Psoas muscle (tissue), 8 donors: ENCODE results near the gene SLC13A3. TPM values are rescaled to one million over a fixed set of nuclear protein-coding genes. Genes with fewer than 3 reads are reported as not detected.
A peak's percentile ranks its signal among the peaks of the same experiment; 100 is the strongest.

Experiments used
- ATAC-seq, 4 donors: fragments of 200-7000 bp; cut with Tn5 transposase; one replicate each; pipeline ENCODE4 v1.9.1; 2020; ENCODE audit warnings: moderate library complexity in 3 of 4, mild to moderate bottlenecking in 2 of 4
- DNase-seq, 2 donors: peaks; one replicate each; pipeline ENCODE4 v3.0.0-alpha.2; 2020
- H3K27ac ChIP-seq: fragments of 200-600 bp; one replicate; pipeline ENCODE4 v1.8.0; 2022
- H3K27me3 ChIP-seq, 3 donors: fragments of 200-600 bp in 1 of 3; one replicate each; pipeline versions ENCODE4 v1.6.1 to v1.8.0; 2013 to 2022; ENCODE audit warnings: low read length in 2 of 3, mild to moderate bottlenecking in 2 of 3, moderate library complexity in 1 of 3; ENCODE audit not compliant: insufficient read depth in 3 of 3
- H3K36me3 ChIP-seq, 2 donors: fragments of 200-600 bp in 1 of 2; one replicate each; pipeline versions ENCODE4 v1.6.1 to v1.8.0; 2013 to 2022; ENCODE audit warnings: low read depth in 1 of 2, mild to moderate bottlenecking in 1 of 2, moderate library complexity in 1 of 2; ENCODE audit not compliant: insufficient read depth in 1 of 2
- H3K4me1 ChIP-seq: fragments of 200-600 bp; one replicate; pipeline ENCODE4 v1.8.0; 2022
- H3K4me3 ChIP-seq: fragments of 200-600 bp; one replicate; pipeline ENCODE4 v1.8.0; 2022; ENCODE audit warnings: mild to moderate bottlenecking
- H3K9me3 ChIP-seq: fragments of 200-600 bp; one replicate; pipeline ENCODE4 v1.8.0; 2022
- WGBS, 3 donors: extraction: QIAGEN DNeasy Blood & Tissue Kit; methylation state at CpG; one replicate each; pipeline versions ENCODE4 v1.1.6 to v1.1.7; 2013; 5-methylcytosine and 5-hydroxymethylcytosine counted together
- intact Hi-C, 2 donors: fragments of 100-400 bp; cut with DNase I; formaldehyde crosslinking; loops; one replicate each; pipeline versions ENCODE4 v1.11.0 to v1.14.2; 2022
- polyA plus RNA-seq, 3 donors: library from polyadenylated mRNA; stranded (reverse); fragments of 200-250 nt; gene quantifications; one replicate each; pipeline ENCODE4 v1.2.3, GENCODE V29; 2013
- total RNA-seq, 4 donors: library from RNA; stranded (reverse); fragmentation: NEBNext Ultra II Directional in 2 of 4; extraction: Animal tissue kit (Norgen Biotek cat#: 25700) in 2 of 4; gene quantifications; one replicate each; pipeline versions ENCODE4 v1.2.1 to v1.2.4, GENCODE V29; 2021 to 2023
- TF ChIP-seq, protein P1 (sequence below): fragments of 200-600 bp; IDR thresholded peaks from one replicate; pipeline ENCODE4 v1.8.0; 2022; ENCODE audit warnings: antibody characterized with exemption
- donor health status: healthy with polysubstance abuse.
- donor health status: DM: no; HTN: no; CAD: no; lungs with moderate emphysema.
- donor health status: Bipolar disorder and iron deficiency.
- donor health status: healthy.
- donor health status: DM: yes; HTN: yes; CAD: no.
- donor health status: DM: no; HTN: no; CAD: no.
- donor health status: DM: no; HTN: no; CAD: no.
- donor health status: DM: yes; HTN: yes; CAD: no.

SLC13A3 gene
- total and polyA plus RNA-seq, 7 donors = 0.04 to 0.38 (median 0.15) TPM

DNA sequence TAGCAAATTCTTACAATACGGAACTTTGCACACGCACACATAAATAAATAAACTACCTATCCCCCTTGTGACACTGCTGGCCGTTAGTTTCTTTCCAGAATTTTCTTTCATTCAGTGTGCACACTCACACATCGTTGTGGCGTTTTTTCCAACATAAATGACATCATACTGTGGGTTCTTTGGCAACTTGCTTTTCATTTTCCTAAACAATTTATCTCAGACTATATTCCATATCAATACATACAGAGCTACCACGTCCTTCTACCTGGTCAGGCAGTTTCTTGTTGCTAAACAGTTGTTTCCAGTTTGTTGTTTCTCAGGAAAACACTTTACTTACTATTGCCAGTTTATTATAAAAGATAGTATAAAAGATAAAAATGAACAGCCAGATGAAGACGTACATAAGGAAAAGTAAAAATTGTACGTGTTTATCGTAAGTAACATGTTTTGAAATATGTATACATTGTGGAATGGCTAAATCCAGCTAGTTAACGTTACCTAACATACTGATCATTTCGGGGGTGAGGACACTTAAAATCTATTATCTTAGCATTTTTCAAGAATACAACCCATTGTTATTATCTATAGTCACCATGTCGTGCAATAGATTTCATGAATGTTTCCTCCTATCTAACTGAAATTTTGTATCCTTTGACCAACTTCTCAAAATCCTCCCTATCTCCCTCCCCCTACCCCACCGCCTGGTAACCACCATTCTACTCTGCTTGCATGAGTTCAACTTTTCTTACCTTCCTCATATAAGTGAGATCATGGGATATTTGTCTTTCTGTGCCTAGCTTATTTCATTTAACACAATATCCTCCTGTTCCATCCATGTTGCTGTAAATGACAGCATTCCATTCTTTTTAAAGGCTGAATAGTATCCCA, 39.2 kb upstream of the SLC13A3 start:
- H3K27ac ChIP-seq = peak overlapping the region; percentile 93
- TF ChIP-seq, protein P1, sequence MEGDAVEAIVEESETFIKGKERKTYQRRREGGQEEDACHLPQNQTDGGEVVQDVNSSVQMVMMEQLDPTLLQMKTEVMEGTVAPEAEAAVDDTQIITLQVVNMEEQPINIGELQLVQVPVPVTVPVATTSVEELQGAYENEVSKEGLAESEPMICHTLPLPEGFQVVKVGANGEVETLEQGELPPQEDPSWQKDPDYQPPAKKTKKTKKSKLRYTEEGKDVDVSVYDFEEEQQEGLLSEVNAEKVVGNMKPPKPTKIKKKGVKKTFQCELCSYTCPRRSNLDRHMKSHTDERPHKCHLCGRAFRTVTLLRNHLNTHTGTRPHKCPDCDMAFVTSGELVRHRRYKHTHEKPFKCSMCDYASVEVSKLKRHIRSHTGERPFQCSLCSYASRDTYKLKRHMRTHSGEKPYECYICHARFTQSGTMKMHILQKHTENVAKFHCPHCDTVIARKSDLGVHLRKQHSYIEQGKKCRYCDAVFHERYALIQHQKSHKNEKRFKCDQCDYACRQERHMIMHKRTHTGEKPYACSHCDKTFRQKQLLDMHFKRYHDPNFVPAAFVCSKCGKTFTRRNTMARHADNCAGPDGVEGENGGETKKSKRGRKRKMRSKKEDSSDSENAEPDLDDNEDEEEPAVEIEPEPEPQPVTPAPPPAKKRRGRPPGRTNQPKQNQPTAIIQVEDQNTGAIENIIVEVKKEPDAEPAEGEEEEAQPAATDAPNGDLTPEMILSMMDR = no peak
- H3K4me3 ChIP-seq = peak overlapping the region; percentile 90
- H3K36me3 ChIP-seq = peaks cover 0 to 12% of the 10 kb centered on the region in 2 donors
- peaks cover 19% of the 10 kb centered on the region for H3K4me1 ChIP-seq
- WGBS, 3 donors = 51 to 54% (median 54%) methylated on average over 13 of the region's 13 CpGs
- H3K27me3 ChIP-seq = no peaks in the 10 kb centered on the region
- peaks cover 5% of the 10 kb centered on the region for H3K9me3 ChIP-seq
- intact Hi-C loops = no loop called here
- DNase-seq (no peak), ATAC-seq (no peak)

DNA sequence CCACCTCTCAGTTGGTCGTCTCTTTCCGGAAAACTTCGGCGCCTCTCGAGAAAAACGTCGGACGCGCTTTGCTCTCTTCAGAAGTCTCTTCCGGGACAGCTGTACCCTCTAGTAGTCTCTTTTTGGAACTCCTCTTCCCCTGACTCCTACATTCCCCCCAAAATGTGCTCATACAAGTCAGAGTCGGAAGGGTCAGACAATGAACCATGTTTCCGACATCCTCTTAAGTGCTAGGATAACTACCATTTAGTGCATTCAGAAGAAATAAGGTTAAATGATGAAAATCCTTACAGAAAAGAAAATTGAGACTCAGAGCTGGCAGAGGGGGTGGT, 38.5 kb upstream of the SLC13A3 start:
- H3K27me3 ChIP-seq = no peaks in the 10 kb centered on the region
- peak overlapping the region; percentile 93 for H3K27ac ChIP-seq
- intact Hi-C loops = no loop called here
- H3K36me3 ChIP-seq = peaks cover 0 to 15% of the 10 kb centered on the region in 2 donors
- H3K9me3 ChIP-seq = peaks cover 5% of the 10 kb centered on the region
- DNase-seq (no peak), ATAC-seq (no peak)
- H3K4me1 ChIP-seq = peaks cover 19% of the 10 kb centered on the region
- 0 to 1% (median 0%) methylated on average over 12 of the region's 12 CpGs for WGBS, 3 donors
- peak overlapping the region; percentile 90 for H3K4me3 ChIP-seq
- TF ChIP-seq, protein P1 = no peak

DNA sequence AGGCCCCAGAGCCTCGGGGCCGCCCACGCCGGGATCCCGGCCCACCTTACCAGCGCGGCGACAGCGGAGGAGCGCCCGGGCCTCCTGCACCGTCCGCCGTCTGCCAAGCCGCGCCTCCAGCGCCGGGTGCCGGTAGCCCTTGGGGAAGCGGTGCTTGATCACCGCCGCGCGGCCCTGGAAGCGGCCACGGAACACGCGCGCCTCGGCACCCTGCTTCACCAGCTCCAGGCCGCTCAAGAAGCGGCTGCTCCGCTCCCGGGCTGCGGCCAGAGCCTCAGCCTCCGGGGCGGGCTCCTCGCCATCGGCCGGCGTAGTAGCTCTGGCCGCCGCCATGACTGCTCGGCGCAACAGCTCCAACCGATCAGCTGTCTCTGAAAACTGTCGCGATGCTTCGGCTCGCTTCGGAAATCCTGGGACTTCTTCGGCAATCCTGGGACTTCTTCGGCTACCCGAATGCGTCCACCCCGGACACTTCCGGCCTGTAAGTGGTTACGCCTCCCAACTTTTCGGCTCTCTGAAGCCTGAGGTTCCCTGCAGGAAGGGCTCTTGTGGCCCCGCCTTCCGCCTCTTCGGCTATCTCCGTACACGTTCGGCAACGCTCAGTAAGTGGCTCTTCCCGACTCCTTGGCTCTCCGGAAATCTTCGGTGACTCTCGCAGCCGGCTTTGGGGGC, 38.0 kb upstream of the SLC13A3 start, which contains the start of gene TP53RK:
Gene TP53RK (minus strand): TSS at position 363 of the 672 bp plus-strand sequence. CDS start 30 bp downstream, at position 333.
- WGBS, 3 donors = 0 to 1% (median 0%) methylated on average over 47 to 71 of the region's 71 CpGs
- H3K4me3 ChIP-seq = peak within 1 kb of the TSS; percentile 90
- intact Hi-C loops = no loop called here
- peak within 1 kb of the TSS; percentile 93 for H3K27ac ChIP-seq
- H3K9me3 ChIP-seq = peaks cover 5% of the 10 kb centered on the region
- TF ChIP-seq, protein P1 = peak; percentile 45
- ATAC-seq (peak; percentile 96 to 99 (median 98)), DNase-seq (peak; percentile 98 to 99)
- H3K27me3 ChIP-seq = no peaks in the 10 kb centered on the region
- peaks cover 24% of the 10 kb centered on the region for H3K4me1 ChIP-seq
- H3K36me3 ChIP-seq = peaks cover 0 to 15% of the 10 kb centered on the region in 2 donors

DNA sequence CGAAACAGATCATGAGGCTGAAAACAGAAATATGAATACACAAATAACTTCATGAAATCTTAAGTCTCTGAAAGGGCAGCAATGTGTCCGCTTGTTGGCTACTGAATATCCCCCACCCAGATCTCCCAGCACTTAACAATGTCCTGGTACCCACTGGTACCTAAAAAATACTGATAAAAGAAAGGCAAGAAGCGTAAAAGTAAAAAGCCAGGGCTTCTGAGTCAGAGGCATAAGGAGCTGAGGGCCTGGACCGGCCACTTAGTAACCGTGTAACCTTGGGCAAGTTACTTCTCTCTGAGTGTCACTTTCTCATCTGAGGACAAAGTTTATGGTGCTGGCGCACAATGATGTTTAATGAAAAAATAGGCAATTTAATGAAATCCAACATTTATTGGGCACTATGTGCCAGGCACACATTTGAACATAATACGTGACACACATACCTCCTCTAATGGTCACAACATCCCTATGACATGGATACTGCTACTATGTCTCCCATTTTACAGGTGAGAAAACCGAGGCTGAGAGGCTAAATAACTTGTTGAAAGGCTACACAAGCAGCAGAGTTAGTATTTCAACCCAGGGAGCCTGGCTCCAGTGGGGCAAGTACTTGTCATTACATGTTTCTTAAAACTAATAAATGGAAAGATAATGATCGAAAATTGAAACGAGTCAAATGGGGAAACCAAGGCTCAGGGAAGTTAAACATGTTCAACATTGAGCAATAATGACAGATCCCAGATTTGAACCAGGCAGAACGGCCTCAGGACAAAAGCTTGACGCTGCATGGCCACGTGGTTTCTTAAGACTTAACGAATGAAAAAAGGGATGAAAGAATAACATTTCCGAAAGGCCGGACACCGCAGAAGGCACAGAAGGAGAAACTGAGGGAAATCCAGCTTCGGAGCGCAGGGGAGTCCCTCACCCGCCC, 37.2 kb upstream of the SLC13A3 start:
- WGBS, 3 donors = 20 to 24% (median 23%) methylated on average over 20 of the region's 20 CpGs
- peak in 1 of 4 donors; percentile 1 for ATAC-seq
- intact Hi-C loops = no loop called here
- TF ChIP-seq, protein P1 = no peak
- no peak for DNase-seq
- Histone ChIP-seq H3K36me3 (peaks cover 0 to 15% of the 10 kb centered on the region in 2 donors), H3K27me3 (no peaks in the 10 kb centered on the region), H3K27ac (peak overlapping the region; percentile 93), H3K4me1 (peaks cover 32% of the 10 kb centered on the region), H3K4me3 (peak overlapping the region; percentile 90), H3K9me3 (peaks cover 5% of the 10 kb centered on the region)
